Mesenchymal stem cell (in vitro differentiated cells and primary cell): Measurements from ENCODE around the gene PPP1R13B.

Experiments
- DNase-seq: peaks from one replicate; pipeline ENCODE4 v3.0.0-alpha.2; 2013
- H2AFZ ChIP-seq: one replicate; pipeline ENCODE4 v1.6.1; 2013; ENCODE audit warnings: low read depth, mild to moderate bottlenecking, control low read depth, inconsistent platforms, low read length, moderate library complexity
- H2AK5ac ChIP-seq: 2 replicates; pipeline ENCODE4 v1.6.1; 2013; ENCODE audit warnings: low read length, moderate library complexity, mild to moderate bottlenecking, inconsistent platforms; ENCODE audit not compliant: severe bottlenecking
- H2BK120ac ChIP-seq: one replicate; pipeline ENCODE4 v1.6.1; 2013; ENCODE audit warnings: low read depth, mild to moderate bottlenecking, inconsistent platforms, low read length, moderate library complexity
- H2BK12ac ChIP-seq, 2 experiments: one replicate each; pipeline ENCODE4 v1.6.1; 2013; ENCODE audit warnings: inconsistent platforms in 2 of 2, low read length in 2 of 2, mild to moderate bottlenecking in 2 of 2, moderate library complexity in 2 of 2, control low read depth in 1 of 2
- H2BK15ac ChIP-seq: one replicate; pipeline ENCODE4 v1.6.1; 2013; ENCODE audit warnings: mild to moderate bottlenecking, low read depth, inconsistent platforms; ENCODE audit not compliant: poor library complexity, severe bottlenecking
- H2BK5ac ChIP-seq: 2 replicates; pipeline ENCODE4 v1.6.1; 2013; ENCODE audit warnings: low read depth, mild to moderate bottlenecking, low read length, control low read depth, inconsistent platforms; ENCODE audit not compliant: poor library complexity, severe bottlenecking
- H3K14ac ChIP-seq, 2 experiments: one replicate each; pipeline ENCODE4 v1.6.1; 2013; ENCODE audit warnings: inconsistent platforms in 2 of 2, low read length in 2 of 2, control low read depth in 1 of 2, mild to moderate bottlenecking in 1 of 2, moderate library complexity in 1 of 2
- H3K18ac ChIP-seq, 2 experiments: one replicate each; pipeline ENCODE4 v1.6.1; 2013; ENCODE audit warnings: inconsistent platforms in 2 of 2, low read length in 2 of 2, control low read depth in 1 of 2, low read depth in 1 of 2, mild to moderate bottlenecking in 1 of 2
- H3K23ac ChIP-seq, 2 experiments: one replicate each; pipeline ENCODE4 v1.6.1; 2013; ENCODE audit warnings: inconsistent platforms in 2 of 2, low read length in 2 of 2, mild to moderate bottlenecking in 2 of 2, moderate library complexity in 2 of 2, control low read depth in 1 of 2
- H3K27ac ChIP-seq: 2 replicates; pipeline ENCODE4 v1.5.1; 2013; ENCODE audit warnings: mild to moderate bottlenecking, moderate library complexity, low read length, control low read depth, inconsistent platforms; ENCODE audit not compliant: poor library complexity, severe bottlenecking
- H3K27me3 ChIP-seq, 2 experiments: 2 replicates each; pipeline versions ENCODE4 v1.6.1 to v1.7.0; 2013; ENCODE audit warnings: low read length in 2 of 2, mild to moderate bottlenecking in 2 of 2, moderate library complexity in 2 of 2, control low read depth in 1 of 2, inconsistent platforms in 1 of 2; ENCODE audit not compliant: control insufficient read depth in 1 of 2, insufficient read depth in 1 of 2
- H3K36me3 ChIP-seq, 2 experiments: 2 replicates each; pipeline versions ENCODE4 v1.6.1 to v1.7.0; 2013; ENCODE audit warnings: low read length in 2 of 2, control low read depth in 1 of 2, inconsistent platforms in 1 of 2, low read depth in 1 of 2, mild to moderate bottlenecking in 1 of 2; ENCODE audit not compliant: insufficient read depth in 2 of 2, control insufficient read depth in 1 of 2
- H3K4ac ChIP-seq, 2 experiments: one replicate each; pipeline ENCODE4 v1.6.1; 2013; ENCODE audit warnings: inconsistent platforms in 2 of 2, low read length in 2 of 2, mild to moderate bottlenecking in 2 of 2, moderate library complexity in 2 of 2, control low read depth in 1 of 2, low read depth in 1 of 2
- H3K4me1 ChIP-seq: 2 replicates; pipeline ENCODE4 v1.6.1; 2013; ENCODE audit warnings: low read depth, low read length, control low read depth; ENCODE audit not compliant: control insufficient read depth, insufficient read depth
- H3K4me2 ChIP-seq: 2 replicates; pipeline ENCODE4 v1.6.1; 2013; ENCODE audit warnings: low read length, mild to moderate bottlenecking, inconsistent platforms; ENCODE audit not compliant: poor library complexity, severe bottlenecking
- H3K4me3 ChIP-seq, 2 experiments: 2 replicates each; pipeline versions ENCODE4 v1.5.1 to v1.7.0; 2013; ENCODE audit warnings: low read length in 2 of 2, mild to moderate bottlenecking in 2 of 2, control low read depth in 1 of 2, low read depth in 1 of 2; ENCODE audit not compliant: insufficient read depth in 1 of 2
- H3K79me1 ChIP-seq: replicated peaks from 2 replicates; pipeline ENCODE4 v1.6.1; 2013; ENCODE audit warnings: mild to moderate bottlenecking, control low read depth, low read length, inconsistent platforms; ENCODE audit not compliant: poor library complexity, severe bottlenecking
- H3K9ac ChIP-seq: 2 replicates; pipeline ENCODE4 v1.7.0; 2013; ENCODE audit warnings: mild to moderate bottlenecking, low read length, moderate library complexity
- H3K9me3 ChIP-seq: 2 replicates; pipeline ENCODE4 v1.7.0; 2013; ENCODE audit warnings: mild to moderate bottlenecking, low read length; ENCODE audit not compliant: control insufficient read depth
- H4K8ac ChIP-seq: one replicate; pipeline ENCODE4 v1.6.1; 2013; ENCODE audit warnings: inconsistent platforms, mild to moderate bottlenecking, low read length, moderate library complexity
- H4K91ac ChIP-seq: one replicate; pipeline ENCODE4 v1.6.1; 2013; ENCODE audit warnings: mild to moderate bottlenecking, low read length, inconsistent platforms
- WGBS: methylation state at CpG from one replicate; pipeline ENCODE4 v1.1.7; 2013; ENCODE audit warnings: mixed read lengths; 5-methylcytosine and 5-hydroxymethylcytosine counted together

The PPP1R13B gene

GRCh38 chr14:103711516-103712431 is 135.6 kb downstream of the PPP1R13B start:
- Histone ChIP-seq H3K18ac (no peak overlapping the region), H2BK12ac (no peak overlapping the region), H3K4me2 (no peak overlapping the region), H3K4ac (no peak overlapping the region), H3K4me3 (no peak overlapping the region), H4K8ac (no peak overlapping the region), H3K9ac (peak overlapping the region; percentile 43), H3K23ac (no peak overlapping the region), H2BK15ac (no peak overlapping the region), H3K4me1 (peaks cover 20% of the 10 kb centered on the region), H2AK5ac (no peak overlapping the region), H3K36me3 (peaks cover 30 to 44% of the 10 kb centered on the region in 2 experiments), H3K79me1 (peaks cover 34% of the 10 kb centered on the region), H4K91ac (no peak overlapping the region), H3K14ac (no peak overlapping the region), H3K27ac (no peak overlapping the region), H3K27me3 (no peaks in the 10 kb centered on the region), H2BK5ac (no peak overlapping the region), H2AFZ (no peak overlapping the region), H2BK120ac (no peak overlapping the region), H3K9me3 (no peaks in the 10 kb centered on the region)
- WGBS = 91% methylated on average over 27 of the region's 27 CpGs
- no peak for DNase-seq

- Histone ChIP-seq H3K9me3 (no peaks in the 10 kb centered on the region), H3K4me2 (no peak overlapping the region), H2BK120ac (no peak overlapping the region), H3K14ac (no peak overlapping the region), H3K4me1 (peaks cover 15% of the 10 kb centered on the region), H2BK12ac (no peak overlapping the region), H2AK5ac (no peak overlapping the region), H3K23ac (no peak overlapping the region), H3K36me3 (peaks cover 39 to 53% of the 10 kb centered on the region in 2 experiments), H4K91ac (no peak overlapping the region), H2BK15ac (no peak overlapping the region), H3K4ac (no peak overlapping the region), H2BK5ac (no peak overlapping the region), H4K8ac (no peak overlapping the region), H3K27ac (no peak overlapping the region), H3K4me3 (no peak overlapping the region), H2AFZ (no peak overlapping the region), H3K9ac (peak overlapping the region; percentile 27), H3K18ac (no peak overlapping the region), H3K27me3 (no peaks in the 10 kb centered on the region), H3K79me1 (peaks cover 38% of the 10 kb centered on the region)
- no peak for DNase-seq
- WGBS = 82% methylated on average over 9 of the region's 9 CpGs
These were observed 136.5 kb downstream of the PPP1R13B start for GRCh38 chr14:103710771-103711377.

- H4K91ac ChIP-seq = no peak overlapping the region
- H3K4me2 ChIP-seq = no peak overlapping the region
- H3K79me1 ChIP-seq = peaks cover 39% of the 10 kb centered on the region
- H2AK5ac ChIP-seq = no peak overlapping the region
- H3K23ac ChIP-seq = no peak overlapping the region
- H2BK120ac ChIP-seq = no peak overlapping the region
- no peak overlapping the region for H3K4me3 ChIP-seq
- no peak overlapping the region for H2BK12ac ChIP-seq
- H3K14ac ChIP-seq = no peak overlapping the region
- no peak overlapping the region for H2AFZ ChIP-seq
- DNase-seq = no peak
- H3K27ac ChIP-seq = no peak overlapping the region
- H2BK15ac ChIP-seq = no peak overlapping the region
- H4K8ac ChIP-seq = no peak overlapping the region
- H3K36me3 ChIP-seq = peaks cover 49 to 64% of the 10 kb centered on the region in 2 experiments
- H3K27me3 ChIP-seq = no peaks in the 10 kb centered on the region
- H3K18ac ChIP-seq = no peak overlapping the region
- H3K4me1 ChIP-seq = peaks cover 15% of the 10 kb centered on the region
- H2BK5ac ChIP-seq = no peak overlapping the region
- H3K9me3 ChIP-seq = no peaks in the 10 kb centered on the region
- H3K9ac ChIP-seq = no peak overlapping the region
- 94% methylated on average over 12 of the region's 15 CpGs for WGBS
- H3K4ac ChIP-seq = no peak overlapping the region
These were observed 137.6 kb downstream of the PPP1R13B start for GRCh38 chr14:103709814-103710213.

GRCh38 chr14:103708750-103709187 is 138.6 kb downstream of the PPP1R13B start:
- no peak overlapping the region for H3K14ac ChIP-seq
- H3K9ac ChIP-seq = no peak overlapping the region
- no peak for DNase-seq
- H3K27ac ChIP-seq = no peak overlapping the region
- H2AK5ac ChIP-seq = no peak overlapping the region
- H3K27me3 ChIP-seq = no peaks in the 10 kb centered on the region
- H4K91ac ChIP-seq = no peak overlapping the region
- peaks cover 35% of the 10 kb centered on the region for H3K79me1 ChIP-seq
- no peak overlapping the region for H2BK15ac ChIP-seq
- no peak overlapping the region for H3K23ac ChIP-seq
- H2AFZ ChIP-seq = no peak overlapping the region
- peaks cover 58 to 73% of the 10 kb centered on the region in 2 experiments for H3K36me3 ChIP-seq
- H2BK120ac ChIP-seq = no peak overlapping the region
- no peak overlapping the region for H3K4me2 ChIP-seq
- peaks cover 9% of the 10 kb centered on the region for H3K4me1 ChIP-seq
- no peak overlapping the region for H4K8ac ChIP-seq
- no peak overlapping the region for H2BK12ac ChIP-seq
- H3K4me3 ChIP-seq = no peak overlapping the region
- 98% methylated on average over 18 of the region's 18 CpGs for WGBS
- no peak overlapping the region for H2BK5ac ChIP-seq
- H3K18ac ChIP-seq = no peak overlapping the region
- no peaks in the 10 kb centered on the region for H3K9me3 ChIP-seq
- H3K4ac ChIP-seq = no peak overlapping the region
